CD4-positive, alpha-beta T cell treated with Interleukin-17A for 4 hours (primary cell): ENCODE data around the gene LTA.
"Not testable (repeated sequence)": the region's sequence is repeated elsewhere in the genome, so short reads cannot be mapped to it uniquely, and the experiment has no call there.

ENCODE experiments used
- DNase-seq: peaks from one replicate; pipeline ENCODE4 v3.0.0-alpha.2; 2020; ENCODE audit warnings: mixed read lengths

The LTA gene

GRCh38 chr6:31588871-31589650 lies 17.0 kb downstream of the LTA start:
- DNase-seq: no peak

GRCh38 chr6:31590691-31591090 lies 18.6 kb downstream of the LTA start:
- DNase-seq: not testable (repeated sequence)

GRCh38 chr6:31592396-31592771 lies 20.3 kb downstream of the LTA start:
- no peak for DNase-seq

- peak; percentile 68 for DNase-seq
Observed at GRCh38 chr6:31597006-31597405, 24.9 kb downstream of the LTA start.

GRCh38 chr6:31607317-31607716 lies 35.2 kb downstream of the LTA start:
- no peak for DNase-seq

- no peak for DNase-seq
Observed at GRCh38 chr6:31609519-31610406, 37.7 kb downstream of the LTA start.

- no peak for DNase-seq
Observed at GRCh38 chr6:31610968-31611367, 38.9 kb downstream of the LTA start.

GRCh38 chr6:31614075-31614619 lies 42.1 kb downstream of the LTA start:
- DNase-seq: no peak

GRCh38 chr6:31614684-31615578 lies 42.8 kb downstream of the LTA start, which contains the start of gene AIF1:
Gene AIF1, plus strand, starts transcription at chr6:31615234. Its CDS starts 96 bp downstream, at chr6:31615330.
- no peak for DNase-seq

GRCh38 chr6:31615748-31616147 lies 43.7 kb downstream of the LTA start:
- peak; percentile 66 for DNase-seq

GRCh38 chr6:31617010-31617409 lies 44.9 kb downstream of the LTA start:
- DNase-seq: no peak

GRCh38 chr6:31619805-31620585 lies 47.9 kb downstream of the LTA start:
- peak; percentile 98 for DNase-seq

GRCh38 chr6:31620586-31621319 lies 48.7 kb downstream of the LTA start, which contains the start of gene PRRC2A:
Gene PRRC2A, plus strand, starts transcription at chr6:31620715. Its CDS starts 2,075 bp downstream, at chr6:31622790.
- DNase-seq: peak; percentile 83

GRCh38 chr6:31621320-31621939 lies 49.3 kb downstream of the LTA start:
- no peak for DNase-seq

- no peak for DNase-seq
Observed at GRCh38 chr6:31621991-31622390, 49.9 kb downstream of the LTA start.

- no peak for DNase-seq
Observed at GRCh38 chr6:31622684-31623091, 50.6 kb downstream of the LTA start.
